ENCODE measurements around the gene ALDH3B1. TPM values are rescaled to one million over a fixed set of nuclear protein-coding genes. Genes with fewer than 3 reads are reported as not detected.

ALDH3B1 gene
- total and polyA plus RNA-seq, 9 of the 15 experiments (the other 6 are each of a cell fraction or from before 2014, with no cell fraction given) = 0.01 to 0.35 (median 0.07) TPM; not detected in 2

DNA sequence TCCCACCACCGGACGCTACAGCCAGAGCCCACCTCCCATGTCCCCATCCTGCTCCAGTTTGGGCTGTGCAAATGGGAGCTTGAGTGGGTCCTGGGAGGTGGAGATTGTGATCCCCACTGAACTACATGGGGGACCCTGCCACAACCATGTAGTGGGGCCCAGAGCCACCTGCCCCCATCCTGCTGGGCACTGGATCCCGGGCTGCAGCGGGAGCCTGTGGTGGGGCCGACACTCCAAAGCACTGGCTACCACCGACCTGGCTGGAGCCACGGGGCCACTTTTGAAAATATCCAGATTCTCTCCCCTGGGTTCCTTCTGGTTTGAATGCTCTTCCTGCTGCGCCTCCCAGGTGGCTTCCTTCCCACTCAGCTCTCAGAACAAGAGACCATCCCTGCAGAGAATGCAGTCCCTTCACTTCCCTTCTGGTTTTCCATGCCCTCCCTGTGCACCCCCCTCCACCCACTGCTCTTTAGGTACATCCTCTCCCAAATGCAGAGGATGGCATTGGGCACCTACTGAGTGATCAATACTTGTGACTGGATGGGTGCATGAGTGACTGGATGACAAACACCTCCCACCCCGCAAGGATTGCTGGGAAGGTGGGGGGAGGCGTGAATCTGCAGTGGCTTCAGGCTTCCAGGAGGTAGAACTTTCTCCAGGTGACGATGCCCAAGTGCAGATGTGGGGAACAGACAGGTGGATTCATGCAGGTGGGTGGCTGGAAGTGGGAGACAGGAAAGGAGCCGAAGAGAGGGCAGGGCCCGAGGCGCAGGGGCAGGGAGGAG lies 5.4 kb upstream of the ALDH3B1 start:
- Histone ChIP-seq H3K9ac (ENCODE audit: insufficient read depth in 1 of 2, low read depth in 2 of 2, low read length in 2 of 2) (peak overlapping the region; percentile 67 to 93), H3K27me3 (ENCODE audit: control insufficient read depth in 2 of 2, insufficient read depth in 2 of 2, low read length in 2 of 2) (no peaks in the 10 kb centered on the region), H3K4me1 (replicated peaks in 1 of 2; ENCODE audit: control insufficient read depth in 2 of 2, insufficient read depth in 2 of 2, low read length in 2 of 2) (peaks cover 19 to 50% of the 10 kb centered on the region in 2 experiments), H4K20me1 (replicated peaks; ENCODE audit: control insufficient read depth, insufficient read depth, low read length) (no peaks in the 10 kb centered on the region), H2AFZ (ENCODE audit: low read depth, low read length) (peak overlapping the region; percentile 96), H3K79me2 (ENCODE audit: control insufficient read depth, insufficient read depth, low read length) (no peaks in the 10 kb centered on the region), H3K9me3 (replicated peaks; ENCODE audit: control insufficient read depth, insufficient read depth, low read depth, low read length) (no peaks in the 10 kb centered on the region), H3K4me2 (ENCODE audit: insufficient read depth, low read length) (peak overlapping the region; percentile 75), H3K4me3 (peak overlapping the region; percentile 57), H3K9me1 (ENCODE audit: control insufficient read depth, insufficient read depth, low read length) (no peaks in the 10 kb centered on the region), H3K36me3 (ENCODE audit: control insufficient read depth, insufficient read depth, low read length) (0 out of 3 replicates have a peak, but pooled peaks cover 2% of the 10 kb centered on the region), H3K27ac (ENCODE audit: extremely low read depth, low read depth, low read length) (peak overlapping the region; percentile 58; the same call in 2 of the 3 replicates)
- intact Hi-C loops (cut with micrococcal nuclease) = loop anchor here (5.0 kb wide), 1 partner anchor 293 kb away; no protein-coding TSS in a partner anchor
- no TSS peak for BruUV-seq (replicated peaks)
- in situ Hi-C loops (cut with MboI) = no loop called here
- ChIA-PET POLR2A (no interaction called here), CTCF (ENCODE audit: low intra/inter-chr PET ratio) (no interaction called here)
- ATAC-seq (no peak), FAIRE-seq (peak; percentile 26), DNase-seq (ENCODE audit: extremely low read depth in 1 of 4, low spot score in 3 of 4) (no peak)
- 54% methylated on average over 14 of the region's 14 CpGs for WGBS (ENCODE audit: insufficient coverage, low coverage, missing lambda C conversion rate)
- TF ChIP-seq, protein P1, sequence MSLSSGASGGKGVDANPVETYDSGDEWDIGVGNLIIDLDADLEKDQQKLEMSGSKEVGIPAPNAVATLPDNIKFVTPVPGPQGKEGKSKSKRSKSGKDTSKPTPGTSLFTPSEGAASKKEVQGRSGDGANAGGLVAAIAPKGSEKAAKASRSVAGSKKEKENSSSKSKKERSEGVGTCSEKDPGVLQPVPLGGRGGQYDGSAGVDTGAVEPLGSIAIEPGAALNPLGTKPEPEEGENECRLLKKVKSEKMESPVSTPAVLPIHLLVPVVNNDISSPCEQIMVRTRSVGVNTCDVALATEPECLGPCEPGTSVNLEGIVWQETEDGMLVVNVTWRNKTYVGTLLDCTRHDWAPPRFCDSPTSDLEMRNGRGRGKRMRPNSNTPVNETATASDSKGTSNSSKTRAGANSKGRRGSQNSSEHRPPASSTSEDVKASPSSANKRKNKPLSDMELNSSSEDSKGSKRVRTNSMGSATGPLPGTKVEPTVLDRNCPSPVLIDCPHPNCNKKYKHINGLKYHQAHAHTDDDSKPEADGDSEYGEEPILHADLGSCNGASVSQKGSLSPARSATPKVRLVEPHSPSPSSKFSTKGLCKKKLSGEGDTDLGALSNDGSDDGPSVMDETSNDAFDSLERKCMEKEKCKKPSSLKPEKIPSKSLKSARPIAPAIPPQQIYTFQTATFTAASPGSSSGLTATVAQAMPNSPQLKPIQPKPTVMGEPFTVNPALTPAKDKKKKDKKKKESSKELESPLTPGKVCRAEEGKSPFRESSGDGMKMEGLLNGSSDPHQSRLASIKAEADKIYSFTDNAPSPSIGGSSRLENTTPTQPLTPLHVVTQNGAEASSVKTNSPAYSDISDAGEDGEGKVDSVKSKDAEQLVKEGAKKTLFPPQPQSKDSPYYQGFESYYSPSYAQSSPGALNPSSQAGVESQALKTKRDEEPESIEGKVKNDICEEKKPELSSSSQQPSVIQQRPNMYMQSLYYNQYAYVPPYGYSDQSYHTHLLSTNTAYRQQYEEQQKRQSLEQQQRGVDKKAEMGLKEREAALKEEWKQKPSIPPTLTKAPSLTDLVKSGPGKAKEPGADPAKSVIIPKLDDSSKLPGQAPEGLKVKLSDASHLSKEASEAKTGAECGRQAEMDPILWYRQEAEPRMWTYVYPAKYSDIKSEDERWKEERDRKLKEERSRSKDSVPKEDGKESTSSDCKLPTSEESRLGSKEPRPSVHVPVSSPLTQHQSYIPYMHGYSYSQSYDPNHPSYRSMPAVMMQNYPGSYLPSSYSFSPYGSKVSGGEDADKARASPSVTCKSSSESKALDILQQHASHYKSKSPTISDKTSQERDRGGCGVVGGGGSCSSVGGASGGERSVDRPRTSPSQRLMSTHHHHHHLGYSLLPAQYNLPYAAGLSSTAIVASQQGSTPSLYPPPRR (CRISPR knock-in tag; IDR thresholded peaks at IDR 0.05; ENCODE audit: borderline replicate concordance) = no peak
- TF ChIP-seq BRD9 (IDR thresholded peaks at IDR 0.05; ENCODE audit: low read depth, partially characterized antibody) (no peak), ZKSCAN1 (IDR thresholded peaks at IDR 0.05; ENCODE audit: low read depth, low read length) (no peak), ZFP30 (CRISPR knock-in tag; IDR thresholded peaks at IDR 0.05; ENCODE audit: borderline replicate concordance) (no peak), ZBTB7A (IDR thresholded peaks at IDR 0.05; ENCODE audit: borderline replicate concordance, control insufficient read depth, low read depth, low read length) (0 out of 2 replicates have a peak, but pooled peaks have one; percentile 31), BACH1 (tag; IDR thresholded peaks at IDR 0.05) (no peak), CBX8 (IDR thresholded peaks at IDR 0.05; ENCODE audit: borderline replicate concordance, extremely low read depth, low read depth, low read length, poor library complexity, severe bottlenecking) (no peak), ZNF217 (CRISPR knock-in tag; IDR thresholded peaks at IDR 0.05) (no peak), PTBP1 (IDR thresholded peaks at IDR 0.05; ENCODE audit: low read depth, low read length) (no peak), HNRNPK (IDR thresholded peaks at IDR 0.05; ENCODE audit: low read depth, low read length, poor library complexity, severe bottlenecking) (no peak), CSDE1 (IDR thresholded peaks at IDR 0.05) (no peak), PHF8 (IDR thresholded peaks at IDR 0.05; ENCODE audit: borderline replicate concordance, low read length) (no peak), SP1 (CRISPR knock-in tag; IDR thresholded peaks at IDR 0.05) (peak; percentile 15; the same call in 1 of the 2 replicates), SREBF1 (IDR thresholded peaks at IDR 0.05; ENCODE audit: borderline replicate concordance, low read depth, low read length) (no peak)
- TF ChIP-seq, protein P2, sequence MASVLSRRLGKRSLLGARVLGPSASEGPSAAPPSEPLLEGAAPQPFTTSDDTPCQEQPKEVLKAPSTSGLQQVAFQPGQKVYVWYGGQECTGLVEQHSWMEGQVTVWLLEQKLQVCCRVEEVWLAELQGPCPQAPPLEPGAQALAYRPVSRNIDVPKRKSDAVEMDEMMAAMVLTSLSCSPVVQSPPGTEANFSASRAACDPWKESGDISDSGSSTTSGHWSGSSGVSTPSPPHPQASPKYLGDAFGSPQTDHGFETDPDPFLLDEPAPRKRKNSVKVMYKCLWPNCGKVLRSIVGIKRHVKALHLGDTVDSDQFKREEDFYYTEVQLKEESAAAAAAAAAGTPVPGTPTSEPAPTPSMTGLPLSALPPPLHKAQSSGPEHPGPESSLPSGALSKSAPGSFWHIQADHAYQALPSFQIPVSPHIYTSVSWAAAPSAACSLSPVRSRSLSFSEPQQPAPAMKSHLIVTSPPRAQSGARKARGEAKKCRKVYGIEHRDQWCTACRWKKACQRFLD (CRISPR knock-in tag; IDR thresholded peaks at IDR 0.05) = no peak

Measured in K562 (cell line).